GM12891 (cell line): ENCODE measurements around the gene HBM.
A peak's percentile ranks its signal among the peaks of the same experiment; 100 is the strongest.
"Not testable (repeated sequence)": the region's sequence is repeated elsewhere in the genome, so short reads cannot be mapped to it uniquely, and the experiment has no call there.

Experiments used
- DNase-seq: peaks from one replicate; pipeline ENCODE4 v3.0.0; 2011; ENCODE audit warnings: low spot score; ENCODE audit not compliant: insufficient read length
- FAIRE-seq: peaks from 2 replicates; lab custom pipeline; 2011; peaks lifted over from hg19 to GRCh38; lab: Jason Lieb, UNC
- PAX5 ChIP-seq: IDR thresholded peaks from 2 replicates; pipeline ENCODE4 v1.6.1; 2011; ENCODE audit warnings: low read length, moderate library complexity, mild to moderate bottlenecking; ENCODE audit not compliant: insufficient read depth, severe bottlenecking
- POLR2A ChIP-seq: IDR thresholded peaks from 2 replicates; pipeline ENCODE4 v1.6.1; 2011; ENCODE audit warnings: low read depth, low read length, control low read depth
- POLR2AphosphoS5 ChIP-seq: IDR thresholded peaks from 2 replicates; pipeline ENCODE4 v1.6.1; 2011; ENCODE audit warnings: low read depth, low read length, control low read depth
- POU2F2 ChIP-seq: IDR thresholded peaks from 2 replicates; pipeline ENCODE4 v1.6.1; 2011; ENCODE audit warnings: low read depth, mild to moderate bottlenecking, control low read depth, low read length, moderate library complexity
- SPI1 ChIP-seq: IDR thresholded peaks from 2 replicates; pipeline ENCODE4 v1.6.1; 2011; ENCODE audit warnings: low read depth, low read length, control low read depth
- TAF1 ChIP-seq: IDR thresholded peaks from 2 replicates; pipeline ENCODE4 v1.6.1; 2011; ENCODE audit warnings: low read depth, low read length, control low read depth

Gene HBM

DNA sequence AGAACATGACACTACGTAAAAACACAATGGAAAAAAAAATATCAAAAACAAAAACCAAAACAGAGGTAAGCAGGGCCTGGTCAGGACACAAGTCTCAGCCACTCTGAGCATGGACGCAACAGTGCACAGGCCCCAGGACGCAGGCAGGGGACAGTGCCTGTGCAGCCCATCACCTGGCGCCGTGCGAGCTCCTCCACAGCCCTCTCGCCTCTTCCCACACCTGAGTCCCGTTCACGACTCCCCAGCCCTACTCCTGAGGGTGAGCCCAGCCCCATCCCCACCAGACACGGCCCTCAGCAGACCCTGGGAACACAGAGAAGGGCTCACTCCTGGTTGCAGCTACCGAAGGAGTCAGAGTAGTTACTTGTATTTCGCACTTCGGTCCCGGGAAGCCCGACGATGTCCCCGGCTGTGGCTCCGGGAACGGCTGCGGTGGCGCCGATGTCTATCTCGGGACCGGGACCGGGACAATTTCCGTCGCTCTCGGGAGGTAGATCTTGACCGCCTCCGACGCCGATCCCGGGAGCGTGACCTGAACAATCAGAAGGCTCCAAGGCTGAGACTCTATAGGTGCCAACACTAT lies 23.9 kb downstream of the HBM start:
- no peak for TF ChIP-seq TAF1
- peak; percentile 19; the same call in 1 of the 2 replicates for TF ChIP-seq POLR2A
- FAIRE-seq (no peak), DNase-seq (no peak)

DNA sequence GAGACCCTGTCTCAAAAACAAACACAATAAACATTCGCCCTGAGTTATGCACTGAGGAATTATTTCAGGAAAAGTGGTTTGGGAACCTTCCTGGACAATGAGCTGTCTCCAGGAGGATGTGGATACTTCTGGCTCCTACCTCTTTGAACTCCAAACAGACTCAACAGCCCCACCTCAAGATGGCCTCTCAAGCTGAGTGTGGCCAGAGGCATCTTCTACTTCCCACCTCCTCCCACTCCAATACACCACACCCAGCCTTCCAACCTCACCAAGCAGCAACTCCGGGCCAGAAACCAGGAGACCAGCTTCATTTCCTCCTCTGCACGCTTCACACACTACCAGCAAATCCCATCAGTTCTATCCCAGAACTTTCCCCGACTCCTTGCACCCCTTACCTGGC lies 26.1 kb downstream of the HBM start:
- FAIRE-seq (peak; percentile 20), DNase-seq (no peak)
- no peak for TF ChIP-seq TAF1
- no peak for TF ChIP-seq POLR2AphosphoS5
- TF ChIP-seq POU2F2: no peak
- no peak for TF ChIP-seq PAX5
- no peak for TF ChIP-seq POLR2A
- TF ChIP-seq SPI1: no peak

DNA sequence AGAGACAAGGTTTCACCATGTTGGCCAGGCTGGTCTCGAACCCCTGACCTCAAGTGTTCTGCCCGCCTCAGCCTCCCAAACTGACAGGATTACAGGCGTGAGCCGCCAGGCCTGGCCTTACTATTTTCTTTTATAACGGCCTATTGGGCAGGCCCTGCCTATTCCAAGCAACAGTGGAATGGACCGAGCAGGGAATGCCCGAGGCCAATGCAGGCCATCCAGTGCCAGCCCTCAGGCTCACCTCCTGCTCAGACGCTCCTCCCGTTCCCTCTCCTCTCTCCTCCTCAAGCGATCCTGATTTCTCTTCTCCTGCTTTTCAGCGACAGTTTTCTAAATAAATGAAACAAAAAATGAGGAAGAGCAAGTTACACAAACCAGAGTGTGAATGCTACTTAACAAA lies 26.9 kb downstream of the HBM start:
- DNase-seq (no peak), FAIRE-seq (no peak)
- TF ChIP-seq PAX5 (no peak), TAF1 (no peak), POLR2A (no peak), POU2F2 (no peak), SPI1 (no peak), POLR2AphosphoS5 (no peak)

DNA sequence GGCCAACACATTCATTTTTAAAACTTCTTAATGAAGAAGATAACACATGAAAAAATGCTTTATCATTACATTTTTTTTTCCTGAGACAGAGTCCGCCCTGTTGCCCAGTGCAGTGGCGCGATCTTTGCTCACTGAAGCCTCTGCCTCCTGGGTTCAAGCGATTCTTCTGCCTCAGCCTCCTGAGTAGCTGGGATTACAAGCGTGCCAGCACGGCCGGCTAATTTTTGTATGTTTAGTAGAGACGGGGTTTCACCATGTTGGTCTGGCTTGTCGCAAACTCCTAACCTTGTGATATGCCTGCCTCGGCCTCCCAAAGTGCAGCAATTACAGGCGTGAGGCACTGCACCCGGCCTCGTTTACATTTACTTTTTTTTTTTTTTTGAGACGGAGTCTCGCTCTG lies 27.7 kb downstream of the HBM start:
- no peak for TF ChIP-seq TAF1
- no peak for TF ChIP-seq POLR2AphosphoS5
- TF ChIP-seq PAX5: no peak
- TF ChIP-seq POU2F2: no peak
- TF ChIP-seq SPI1: no peak
- no peak for TF ChIP-seq POLR2A
- DNase-seq: no peak
- no peak for FAIRE-seq

DNA sequence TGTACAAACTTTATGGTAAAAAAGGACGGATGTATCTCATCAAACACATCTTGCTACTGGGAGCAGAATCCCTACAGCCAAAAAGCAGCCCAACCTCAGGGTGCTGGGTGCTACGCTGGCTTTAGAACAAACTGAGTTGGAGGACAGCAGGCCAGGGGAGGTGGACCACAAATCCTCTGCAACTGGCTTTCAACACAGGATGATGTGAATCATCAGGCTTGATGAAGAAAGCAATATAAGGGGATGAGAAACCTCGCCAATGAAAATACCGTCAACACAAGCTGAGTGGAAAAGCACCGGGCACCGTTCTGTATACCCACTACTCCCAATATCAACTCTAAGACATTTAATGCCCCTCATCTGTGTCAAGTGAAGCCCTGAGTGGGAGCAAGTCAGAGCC lies 28.7 kb downstream of the HBM start:
- no peak for TF ChIP-seq POU2F2
- no peak for TF ChIP-seq SPI1
- no peak for TF ChIP-seq PAX5
- TF ChIP-seq POLR2A: no peak
- TF ChIP-seq TAF1: no peak
- no peak for TF ChIP-seq POLR2AphosphoS5
- no peak for DNase-seq
- peak; percentile 48 for FAIRE-seq

DNA sequence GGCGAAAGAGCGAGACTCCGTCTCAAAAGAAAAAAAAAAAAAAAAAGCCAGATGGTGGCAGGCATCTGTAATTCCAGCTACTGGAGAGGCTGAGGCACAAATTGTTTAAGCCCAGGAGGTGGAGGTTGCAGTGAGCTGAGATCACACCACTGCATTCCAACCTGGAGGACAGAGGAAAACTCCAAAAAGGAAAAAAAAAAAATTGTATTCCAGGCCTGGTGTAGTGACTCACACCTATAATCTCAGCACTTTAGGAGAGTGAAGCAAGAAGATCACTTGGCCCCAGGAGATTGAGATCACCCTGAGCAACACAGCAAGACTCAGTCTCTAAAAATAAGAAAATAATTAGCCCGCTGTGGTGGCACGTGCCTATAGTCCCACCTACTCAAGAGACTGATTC lies 34.6 kb downstream of the HBM start:
- TF ChIP-seq POU2F2: no peak
- TF ChIP-seq POLR2A: no peak
- TF ChIP-seq SPI1: no peak
- no peak for TF ChIP-seq POLR2AphosphoS5
- no peak for TF ChIP-seq TAF1
- TF ChIP-seq PAX5: no peak
- no peak for FAIRE-seq

DNA sequence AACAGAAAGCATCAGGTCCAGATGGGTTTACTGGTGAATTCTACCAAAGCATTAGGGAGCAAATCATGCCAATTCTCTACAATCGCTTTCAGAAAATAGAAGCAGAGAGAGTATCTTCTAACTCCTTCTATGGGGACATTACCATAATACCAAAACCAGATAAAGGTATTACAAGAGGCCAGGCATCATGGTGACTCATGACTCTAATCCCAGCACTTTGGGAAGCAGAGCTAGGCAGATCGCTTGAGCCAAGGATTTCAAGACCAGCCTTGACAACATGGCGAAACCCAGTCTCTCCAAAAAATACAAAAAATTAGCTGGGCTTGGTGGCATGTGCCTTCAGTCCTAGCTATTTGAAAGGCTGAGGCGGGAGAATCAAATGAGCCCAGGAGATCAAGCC lies 37.5 kb downstream of the HBM start:
- TF ChIP-seq POU2F2 (no peak), SPI1 (no peak), POLR2A (no peak), TAF1 (no peak), PAX5 (no peak), POLR2AphosphoS5 (no peak)
- DNase-seq (no peak), FAIRE-seq (no peak)

More for the DNA sequence above, 34.6 kb downstream of the HBM start:
- no peak for DNase-seq

DNA sequence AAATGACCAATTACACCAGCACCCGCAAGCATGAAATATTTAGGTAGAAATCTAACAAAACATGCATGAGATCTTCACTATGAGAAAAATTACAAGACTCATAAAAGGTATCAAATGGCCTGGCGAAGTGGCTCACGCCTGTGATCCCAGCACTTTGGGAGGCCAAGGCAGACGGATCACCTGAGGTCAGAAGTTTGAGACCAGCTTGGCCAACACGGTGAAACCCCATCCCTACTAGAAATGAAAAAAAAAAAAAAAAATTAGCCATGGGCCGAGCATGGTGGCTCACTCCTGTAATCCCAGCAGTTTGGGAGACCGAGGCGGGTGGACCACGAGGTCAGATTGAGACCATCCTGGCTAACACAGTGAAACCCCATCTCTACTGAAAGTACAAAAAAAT lies 38.3 kb downstream of the HBM start:
- DNase-seq, FAIRE-seq: not testable (repeated sequence)

DNA sequence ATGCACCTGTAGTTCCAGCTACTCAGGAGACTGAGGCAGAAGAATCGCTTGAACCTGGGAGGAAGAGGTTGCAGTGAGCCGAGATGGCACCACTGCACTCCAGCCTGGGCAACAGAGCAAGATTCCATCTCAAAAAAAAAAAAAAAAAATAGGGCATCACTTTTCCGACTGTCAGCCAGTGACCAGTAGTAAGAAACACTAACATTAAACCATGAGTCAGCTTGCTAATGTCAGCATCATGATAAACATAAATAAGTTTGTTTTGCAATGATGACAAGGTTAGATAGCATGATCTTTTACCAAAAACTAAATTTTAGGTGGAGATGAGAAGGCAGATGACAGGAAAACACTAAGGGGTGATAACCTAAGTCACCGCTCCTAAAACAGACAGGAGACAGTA lies 43.6 kb downstream of the HBM start:
- not testable (repeated sequence) for FAIRE-seq, DNase-seq

DNA sequence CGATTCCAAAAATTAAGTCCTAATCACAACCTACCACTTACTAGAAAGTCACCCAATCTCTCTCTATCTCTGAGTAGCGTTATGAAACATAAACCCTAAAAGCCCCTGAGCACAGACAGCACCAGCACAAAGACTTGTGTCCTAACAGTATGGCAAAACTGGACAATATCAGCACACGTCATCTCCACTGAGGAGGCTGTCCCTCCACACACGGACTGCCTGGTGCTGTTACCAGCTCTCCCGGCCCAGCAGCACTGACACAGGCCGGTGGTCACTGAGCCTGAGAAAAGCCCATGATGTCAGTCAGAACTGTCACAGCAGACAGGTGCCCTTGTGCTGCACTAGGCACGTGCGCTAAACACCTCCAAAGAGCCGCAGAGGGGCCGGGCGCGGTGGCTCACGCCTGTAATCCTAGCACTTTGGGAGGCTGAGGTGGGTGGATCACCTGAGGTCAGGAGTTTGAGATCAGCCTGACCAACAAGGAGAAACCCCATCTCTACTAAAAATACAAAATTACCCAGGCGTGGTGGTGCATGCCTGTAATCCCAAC lies 45.9 kb downstream of the HBM start:
- DNase-seq, FAIRE-seq: not testable (repeated sequence)

DNA sequence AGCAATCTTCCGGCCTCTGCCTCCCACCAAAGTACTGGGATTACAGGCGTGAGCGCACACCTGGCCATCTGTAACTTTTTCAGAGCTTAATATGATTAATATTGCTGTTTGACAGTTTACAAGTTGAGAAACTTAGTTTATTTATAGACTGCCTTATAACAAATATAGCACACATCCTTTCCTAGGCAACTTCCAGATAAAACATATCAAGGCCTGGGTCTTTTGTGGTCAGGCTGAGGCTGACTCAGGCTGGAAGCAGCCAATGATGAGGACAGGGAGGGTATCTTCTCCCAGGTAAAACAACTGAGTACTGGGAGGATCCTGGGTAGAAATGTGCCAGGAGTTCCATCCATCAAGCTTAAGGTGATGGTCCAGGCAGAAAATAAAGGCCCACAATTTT lies 47.2 kb downstream of the HBM start:
- DNase-seq (no peak), FAIRE-seq (no peak)
- no peak for TF ChIP-seq SPI1
- TF ChIP-seq TAF1: no peak
